Measurements from ENCODE around the gene APOL4. TPM values are rescaled to one million over a fixed set of nuclear protein-coding genes. Genes with fewer than 3 reads are reported as not detected.

Gene APOL4
- total and polyA plus RNA-seq, 3 experiments from 2014 or later, result 0.42 to 0.46 TPM; not detected in 1

GRCh38 chr22:36171941-36172340 is 29.7 kb downstream of the APOL4 start:
- Mint-ChIP-seq H3K27ac (peak overlapping the region in 2 of 8 donors; percentile 18 to 19), H3K4me1 (peaks cover 11 to 14% (median 14%) of the 10 kb centered on the region in 3 donors), H3K27me3 (no peaks in the 10 kb centered on the region), H3K36me3 (no peaks in the 10 kb centered on the region), H3K4me3 (no peak overlapping the region), H3K9me3 (no peaks in the 10 kb centered on the region)
- peaks cover 5% of the 10 kb centered on the region for H3K4me1 ChIP-seq (ENCODE audit: insufficient read depth, low read length)
- no peak for DNase-seq
- H3K9me3 ChIP-seq (ENCODE audit: low read length), result no peaks in the 10 kb centered on the region
- H3K27ac ChIP-seq (ENCODE audit: low read depth, low read length), result no peak overlapping the region
- H3K4me3 ChIP-seq (ENCODE audit: low read length), result no peak overlapping the region
- CTCF ChIA-PET, result interaction anchor here (1.4 to 2.3 kb wide), 2 partner anchors 9 to 68 kb away, joined by 3 to 6 read pairs; partner anchors contain the start of gene APOL2
- H3K36me3 ChIP-seq (ENCODE audit: insufficient read depth, low read length), result no peaks in the 10 kb centered on the region
- no peaks in the 10 kb centered on the region for H3K27me3 ChIP-seq (ENCODE audit: insufficient read depth, low read length, poor library complexity, severe bottlenecking)
- POLR2A ChIA-PET, result no interaction called here

- peaks cover 36% of the 10 kb centered on the region for H3K4me1 ChIP-seq (ENCODE audit: insufficient read depth, low read length)
- no peaks in the 10 kb centered on the region for H3K27me3 ChIP-seq (ENCODE audit: insufficient read depth, low read length, poor library complexity, severe bottlenecking)
- H3K4me3 ChIP-seq (ENCODE audit: low read length), result no peak overlapping the region
- Mint-ChIP-seq H3K27ac (peak overlapping the region; percentile 71 to 99 (median 98)), H3K4me1 (peaks cover 58 to 66% (median 61%) of the 10 kb centered on the region in 3 donors), H3K4me3 (peak overlapping the region; percentile 14 to 95 (median 56)), H3K27me3 (no peaks in the 10 kb centered on the region), H3K36me3 (no peaks in the 10 kb centered on the region), H3K9me3 (no peaks in the 10 kb centered on the region)
- ChIA-PET POLR2A (no interaction called here), CTCF (interaction anchor here (5.2 kb wide), 1 partner anchor 12 kb away, joined by 38 read pairs; no protein-coding TSS in a partner anchor)
- peak overlapping the region; percentile 15 for H3K27ac ChIP-seq (ENCODE audit: low read depth, low read length)
- no peaks in the 10 kb centered on the region for H3K36me3 ChIP-seq (ENCODE audit: insufficient read depth, low read length)
- no peaks in the 10 kb centered on the region for H3K9me3 ChIP-seq (ENCODE audit: low read length)
- peak; percentile 39 to 85 (median 74) for DNase-seq
These were observed 34.9 kb downstream of the APOL4 start for GRCh38 chr22:36166518-36167220.

- H3K27ac Mint-ChIP-seq, result peak overlapping the region; percentile 71 to 99 (median 98)
- Histone ChIP-seq H3K4me3 (ENCODE audit: low read length) (no peak overlapping the region), H3K36me3 (ENCODE audit: insufficient read depth, low read length) (no peaks in the 10 kb centered on the region), H3K27ac (ENCODE audit: low read depth, low read length) (peak overlapping the region; percentile 15), H3K9me3 (ENCODE audit: low read length) (no peaks in the 10 kb centered on the region), H3K4me1 (ENCODE audit: insufficient read depth, low read length) (peaks cover 42% of the 10 kb centered on the region), H3K27me3 (ENCODE audit: insufficient read depth, low read length, poor library complexity, severe bottlenecking) (no peaks in the 10 kb centered on the region)
- peak in 1 of 5 donors; percentile 73 for DNase-seq
- no peaks in the 10 kb centered on the region for H3K36me3 Mint-ChIP-seq
- peak overlapping the region in 5 of 7 donors; percentile 33 to 99 (median 62) for H3K4me3 Mint-ChIP-seq
- ChIA-PET CTCF (interaction anchor here (1.9 to 5.2 kb wide), 2 partner anchors 13 to 25 kb away, joined by 5 to 38 read pairs; no protein-coding TSS in a partner anchor), POLR2A (no interaction called here)
- H3K4me1 Mint-ChIP-seq, result peaks cover 64 to 72% (median 67%) of the 10 kb centered on the region in 3 donors
- H3K9me3 Mint-ChIP-seq, result no peaks in the 10 kb centered on the region
- no peaks in the 10 kb centered on the region for H3K27me3 Mint-ChIP-seq
These were observed 35.5 kb downstream of the APOL4 start for GRCh38 chr22:36166086-36166485.

GRCh38 chr22:36165141-36165540 is 36.5 kb downstream of the APOL4 start:
- Mint-ChIP-seq H3K4me1 (peaks cover 74 to 80% (median 76%) of the 10 kb centered on the region in 3 donors), H3K36me3 (peaks cover 0 to 6% (median 0%) of the 10 kb centered on the region in 3 donors), H3K27me3 (no peaks in the 10 kb centered on the region), H3K9me3 (no peaks in the 10 kb centered on the region), H3K4me3 (peak overlapping the region in 6 of 7 donors; percentile 71 to 99 (median 96)), H3K27ac (peak overlapping the region; percentile 71 to 100 (median 98))
- H3K27me3 ChIP-seq (ENCODE audit: insufficient read depth, low read length, poor library complexity, severe bottlenecking), result no peaks in the 10 kb centered on the region
- no peak overlapping the region for H3K4me3 ChIP-seq (ENCODE audit: low read length)
- H3K4me1 ChIP-seq (ENCODE audit: insufficient read depth, low read length), result peaks cover 48% of the 10 kb centered on the region
- no peaks in the 10 kb centered on the region for H3K9me3 ChIP-seq (ENCODE audit: low read length)
- POLR2A ChIA-PET, result no interaction called here
- H3K27ac ChIP-seq (ENCODE audit: low read depth, low read length), result no peak overlapping the region
- CTCF ChIA-PET, result interaction anchor here (1.7 to 5.2 kb wide), 3 partner anchors 10 to 24 kb away, joined by 4 to 38 read pairs (median 5); no protein-coding TSS in a partner anchor
- no peaks in the 10 kb centered on the region for H3K36me3 ChIP-seq (ENCODE audit: insufficient read depth, low read length)
- DNase-seq, result no peak

GRCh38 chr22:36164621-36165020 is 37.0 kb downstream of the APOL4 start:
- Histone ChIP-seq H3K36me3 (ENCODE audit: insufficient read depth, low read length) (no peaks in the 10 kb centered on the region), H3K27me3 (ENCODE audit: insufficient read depth, low read length, poor library complexity, severe bottlenecking) (no peaks in the 10 kb centered on the region), H3K9me3 (ENCODE audit: low read length) (no peaks in the 10 kb centered on the region), H3K27ac (ENCODE audit: low read depth, low read length) (no peak overlapping the region), H3K4me3 (ENCODE audit: low read length) (no peak overlapping the region), H3K4me1 (ENCODE audit: insufficient read depth, low read length) (peaks cover 48% of the 10 kb centered on the region)
- CTCF ChIA-PET, result interaction anchor here (1.0 to 5.2 kb wide), 4 partner anchors 10 to 40 kb away, joined by 3 to 38 read pairs (median 4); no protein-coding TSS in a partner anchor
- Mint-ChIP-seq H3K4me1 (peaks cover 76 to 83% (median 80%) of the 10 kb centered on the region in 3 donors), H3K4me3 (peak overlapping the region in 6 of 7 donors; percentile 71 to 99 (median 96)), H3K27ac (peak overlapping the region; percentile 12 to 100 (median 98)), H3K9me3 (no peaks in the 10 kb centered on the region), H3K27me3 (no peaks in the 10 kb centered on the region), H3K36me3 (peaks cover 0 to 11% (median 0%) of the 10 kb centered on the region in 3 donors)
- no peak for DNase-seq
- POLR2A ChIA-PET, result interaction anchor here (0.9 kb wide), 1 partner anchor 11 kb away, joined by 3 read pairs; no protein-coding TSS in a partner anchor

- Histone ChIP-seq H3K36me3 (ENCODE audit: insufficient read depth, low read length) (no peaks in the 10 kb centered on the region), H3K9me3 (ENCODE audit: low read length) (no peaks in the 10 kb centered on the region), H3K4me3 (ENCODE audit: low read length) (no peak overlapping the region), H3K4me1 (ENCODE audit: insufficient read depth, low read length) (peaks cover 58% of the 10 kb centered on the region), H3K27ac (ENCODE audit: low read depth, low read length) (peak overlapping the region; percentile 84), H3K27me3 (ENCODE audit: insufficient read depth, low read length, poor library complexity, severe bottlenecking) (no peaks in the 10 kb centered on the region)
- Mint-ChIP-seq H3K36me3 (peaks cover 0 to 22% (median 10%) of the 10 kb centered on the region in 3 donors), H3K9me3 (no peaks in the 10 kb centered on the region), H3K4me3 (peak overlapping the region; percentile 91 to 99 (median 96)), H3K4me1 (peaks cover 85 to 93% (median 91%) of the 10 kb centered on the region in 3 donors), H3K27me3 (no peaks in the 10 kb centered on the region), H3K27ac (peak overlapping the region; percentile 93 to 100 (median 99))
- ChIA-PET POLR2A (interaction anchor here (0.6 to 1.0 kb wide), 3 partner anchors 12 to 723 kb away, joined by 3 to 4 read pairs (median 3); partner anchors contain the start of gene EIF3D), CTCF (interaction anchor here (1.0 to 5.2 kb wide), 5 partner anchors 9 to 29 kb away, joined by 3 to 38 read pairs (median 4); no protein-coding TSS in a partner anchor)
- no peak for DNase-seq
These were observed 38.1 kb downstream of the APOL4 start for GRCh38 chr22:36163497-36163896.

GRCh38 chr22:36162127-36163034 is 39.2 kb downstream of the APOL4 start:
- no peaks in the 10 kb centered on the region for H3K27me3 Mint-ChIP-seq
- peak overlapping the region; percentile 42 for H3K4me3 ChIP-seq (ENCODE audit: low read length)

More at GRCh38 chr22:36162127-36163034, 39.2 kb downstream of the APOL4 start:
- ChIA-PET CTCF (interaction anchor here (1.0 to 5.2 kb wide), 6 partner anchors 9 to 77 kb away, joined by 3 to 38 read pairs (median 4); partner anchors contain the start of gene APOL2), POLR2A (interaction anchor here (1.0 to 1.2 kb wide), 2 partner anchors 77 to 367 kb away, joined by 3 read pairs; partner anchors contain the start of genes APOL2 and EIF3D)
- Mint-ChIP-seq H3K4me1 (peaks cover 87 to 93% (median 90%) of the 10 kb centered on the region in 3 donors), H3K4me3 (peak overlapping the region; percentile 91 to 99 (median 96)), H3K36me3 (peaks cover 0 to 31% (median 10%) of the 10 kb centered on the region in 3 donors), H3K9me3 (no peaks in the 10 kb centered on the region), H3K27ac (peak overlapping the region; percentile 93 to 100 (median 99))
- Histone ChIP-seq H3K9me3 (ENCODE audit: low read length) (no peaks in the 10 kb centered on the region), H3K27me3 (ENCODE audit: insufficient read depth, low read length, poor library complexity, severe bottlenecking) (no peaks in the 10 kb centered on the region), H3K36me3 (ENCODE audit: insufficient read depth, low read length) (no peaks in the 10 kb centered on the region), H3K4me1 (ENCODE audit: insufficient read depth, low read length) (peaks cover 67% of the 10 kb centered on the region), H3K27ac (ENCODE audit: low read depth, low read length) (peak overlapping the region; percentile 84)
- DNase-seq, result peak; percentile 48 to 81 (median 77)

Measured in CD8-positive, alpha-beta memory T cell (primary cell).